Endometrium (tissue), 2 donors: ENCODE data around the gene PLXND1.
"Not testable (repeated sequence)": the region's sequence is repeated elsewhere in the genome, so short reads cannot be mapped to it uniquely, and the experiment has no call there.

Source experiments
- FAIRE-seq: peaks from 2 replicates; lab custom pipeline; 2012; peaks lifted over from hg19 to GRCh38; lab: Jason Lieb, UNC
- donor health status: control.
- donor health status: control.

PLXND1 gene

GRCh38 chr3:129525341-129525968 is 81.0 kb downstream of the PLXND1 start:
- FAIRE-seq, result no peak

- FAIRE-seq, result no peak
Observed at GRCh38 chr3:129524081-129524480, 82.4 kb downstream of the PLXND1 start.

DNA sequence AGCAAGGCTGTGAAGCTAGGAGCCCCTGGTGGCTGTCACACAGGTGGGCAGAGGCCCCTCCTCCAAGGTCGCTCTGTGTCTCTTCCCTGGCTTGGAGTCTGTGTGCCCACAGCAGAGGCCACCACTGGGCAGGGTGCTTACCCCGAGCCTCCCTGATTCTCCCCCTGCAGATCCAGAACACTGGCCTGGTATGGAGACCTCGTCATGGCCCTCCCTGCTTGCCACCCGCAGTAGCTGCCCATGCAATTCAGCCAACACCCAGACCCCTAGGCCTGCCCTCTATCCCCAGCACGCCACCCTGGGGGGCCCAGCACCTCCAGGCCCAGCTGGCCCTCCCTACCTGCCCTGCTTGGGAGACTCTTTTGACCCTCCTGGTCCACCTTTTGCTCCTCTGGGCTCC is 83.5 kb downstream of the PLXND1 start:
- FAIRE-seq, result no peak

DNA sequence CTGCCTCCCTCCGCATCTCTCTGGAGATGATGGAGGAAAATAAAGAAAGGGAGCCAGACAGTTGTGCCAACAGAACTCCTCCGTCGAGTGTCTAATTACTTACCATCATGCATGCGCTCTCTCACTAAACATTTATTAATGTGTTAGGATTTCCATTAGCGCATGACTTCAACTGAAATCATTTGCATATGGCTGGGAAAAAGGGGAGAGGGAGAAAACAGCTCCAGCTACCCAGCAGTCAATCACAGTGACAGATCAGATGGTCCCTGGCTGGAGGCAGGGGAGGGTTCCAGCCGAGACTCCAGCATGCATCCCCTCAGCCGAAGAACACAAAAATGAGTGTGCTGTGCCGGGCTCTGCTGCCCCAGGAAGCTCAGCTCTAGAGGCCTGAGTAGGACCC is 84.9 kb downstream of the PLXND1 start:
- FAIRE-seq, result no peak

DNA sequence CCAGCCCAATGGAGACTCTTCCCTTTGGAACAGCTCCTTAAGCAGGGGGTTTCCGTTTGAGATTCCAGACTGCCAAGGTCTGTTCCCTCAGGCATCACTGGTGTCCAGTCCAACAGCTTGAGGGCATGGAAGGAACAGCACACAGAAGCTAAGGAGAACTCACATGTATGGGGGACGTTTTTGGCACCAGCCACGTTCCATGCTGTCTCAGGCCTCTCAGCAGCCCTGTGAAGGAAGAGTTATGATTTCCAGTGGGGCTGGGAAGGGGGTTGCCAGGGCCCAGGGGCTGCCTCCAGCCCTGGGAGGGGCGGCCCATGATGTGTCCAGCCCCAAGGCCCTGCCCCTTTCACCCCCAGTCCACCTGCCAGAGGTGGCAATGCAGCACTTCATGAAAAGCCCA is 85.5 kb downstream of the PLXND1 start:
- FAIRE-seq, result no peak

- no peak for FAIRE-seq
Observed at GRCh38 chr3:129519896-129520715, 86.4 kb downstream of the PLXND1 start.

- FAIRE-seq, result no peak
Observed at GRCh38 chr3:129519449-129519848, 87.0 kb downstream of the PLXND1 start.

- FAIRE-seq, result no peak
Observed at GRCh38 chr3:129518581-129518980, 87.9 kb downstream of the PLXND1 start.

- FAIRE-seq, result no peak
Observed at GRCh38 chr3:129518038-129518561, 88.4 kb downstream of the PLXND1 start.

- FAIRE-seq, result no peak
Observed at GRCh38 chr3:129517516-129517915, 89.0 kb downstream of the PLXND1 start.

DNA sequence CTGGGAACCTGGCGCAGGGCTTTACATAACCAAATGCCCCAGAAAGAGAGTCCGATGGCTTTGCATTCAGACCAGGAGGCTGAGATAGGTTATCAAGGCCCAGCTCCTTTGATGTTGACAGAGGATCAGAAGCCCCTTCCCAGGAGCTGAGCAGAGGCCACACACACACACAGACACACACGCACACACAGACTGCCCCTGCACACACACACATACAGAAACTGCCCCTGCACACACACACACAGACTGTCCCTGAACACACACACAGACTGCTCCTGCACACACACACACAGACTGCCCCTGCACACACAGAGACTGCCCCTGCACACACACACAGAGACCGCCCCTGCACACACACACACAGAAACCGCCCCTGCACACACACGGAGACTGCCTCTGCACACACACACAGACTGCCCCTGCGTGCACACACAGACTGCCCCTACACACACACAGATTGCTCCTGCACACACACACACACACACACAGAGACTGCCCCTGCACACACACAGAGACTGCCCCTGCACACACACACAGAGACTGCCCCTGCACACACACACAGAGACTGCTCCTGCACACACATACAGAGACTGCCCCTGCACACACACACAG is 90.5 kb downstream of the PLXND1 start:
- FAIRE-seq, result not testable (repeated sequence)

DNA sequence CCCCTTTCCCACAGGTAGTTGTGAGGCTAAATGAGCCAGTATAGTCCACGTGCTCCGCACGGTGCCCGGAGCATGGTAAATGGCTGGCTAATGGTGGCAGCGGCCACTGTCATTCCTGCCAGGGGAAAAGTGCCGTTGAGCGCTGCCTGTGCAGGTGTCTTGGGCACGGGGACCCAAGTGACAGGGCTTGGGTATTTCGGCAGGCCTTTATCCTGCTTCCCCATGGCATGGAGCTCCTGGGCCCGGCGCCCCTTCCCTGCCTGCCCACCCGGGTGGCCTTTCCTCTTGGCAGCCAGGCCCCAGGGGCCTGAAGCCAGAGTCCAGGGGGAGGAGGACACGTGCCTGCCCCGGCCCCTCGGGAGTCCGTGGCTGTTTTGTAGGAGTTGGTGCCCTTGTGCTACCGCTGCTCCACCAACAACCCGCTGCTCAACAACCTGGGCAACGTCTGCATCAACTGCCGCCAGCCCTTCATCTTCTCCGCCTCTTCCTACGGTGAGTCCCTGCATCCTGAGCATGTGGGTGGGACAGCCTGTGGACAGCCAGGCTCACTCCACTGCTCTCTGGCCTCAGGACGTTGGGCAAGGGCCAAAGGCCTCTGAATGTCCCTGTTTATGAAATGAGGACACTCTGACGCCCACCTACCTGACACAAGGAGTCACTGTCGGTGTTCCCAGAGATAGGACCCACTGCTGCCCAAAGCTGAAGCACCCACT is 91.2 kb downstream of the PLXND1 start:
- not testable (repeated sequence) for FAIRE-seq

DNA sequence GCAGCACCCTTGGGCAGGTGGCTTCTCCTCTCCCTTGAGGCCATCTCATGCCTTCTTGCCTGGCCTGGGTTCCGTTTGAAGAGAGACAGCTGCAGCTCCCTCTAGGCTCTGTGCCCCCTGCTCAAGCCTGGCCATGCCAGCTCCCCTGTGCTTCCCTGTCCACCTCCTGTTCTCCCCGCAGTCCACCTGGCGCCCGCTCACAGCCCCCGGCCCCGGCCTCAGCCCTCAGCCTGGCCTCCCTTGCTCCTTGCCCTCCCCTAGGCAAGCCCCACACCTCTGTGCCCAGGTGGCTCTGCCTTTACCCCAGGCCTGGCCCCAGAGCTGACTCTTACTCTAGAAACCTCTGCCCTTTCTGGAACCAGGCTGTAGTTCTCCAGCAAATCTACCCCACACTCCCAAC is 91.9 kb downstream of the PLXND1 start:
- FAIRE-seq, result no peak

DNA sequence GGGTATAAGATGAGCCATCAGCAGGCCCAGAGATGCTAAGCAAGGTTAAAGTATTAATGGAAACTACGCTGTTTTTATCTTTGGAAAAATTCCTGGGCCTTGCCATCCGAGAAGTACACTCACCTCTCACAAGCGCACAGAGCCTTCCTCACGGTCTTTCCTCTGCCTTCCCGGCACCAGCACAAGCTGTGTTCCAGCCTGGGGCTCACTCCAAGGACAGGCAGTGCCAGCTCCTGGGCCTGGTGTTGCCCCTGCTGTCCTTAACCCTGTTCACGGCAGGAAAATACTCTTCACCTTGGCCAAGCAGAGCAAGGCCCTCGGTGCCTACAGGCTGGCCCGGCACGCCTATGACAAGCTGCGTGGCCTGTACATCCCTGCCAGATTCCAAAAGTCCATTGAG is 92.4 kb downstream of the PLXND1 start:
- FAIRE-seq, result no peak

DNA sequence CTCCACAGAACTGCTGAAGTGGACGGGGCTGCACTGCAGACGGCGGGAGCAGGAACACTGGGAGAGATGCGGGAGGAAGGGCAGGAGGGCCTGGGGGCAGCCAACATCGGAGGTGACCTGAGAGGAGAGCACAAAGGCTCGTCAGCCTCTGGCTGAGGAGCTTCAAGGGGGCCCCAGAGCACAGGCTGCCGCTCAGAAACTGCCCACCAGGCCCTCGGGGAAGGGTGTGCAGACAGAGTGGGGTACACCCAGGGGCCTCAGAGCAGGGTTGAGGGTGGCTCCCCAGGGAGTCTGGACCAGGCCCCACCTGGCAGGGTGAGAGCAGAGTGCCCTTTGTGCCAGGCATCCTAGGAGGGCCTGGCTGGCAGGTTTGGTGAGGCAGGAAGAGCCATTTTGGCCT is 92.8 kb downstream of the PLXND1 start:
- FAIRE-seq, result no peak

DNA sequence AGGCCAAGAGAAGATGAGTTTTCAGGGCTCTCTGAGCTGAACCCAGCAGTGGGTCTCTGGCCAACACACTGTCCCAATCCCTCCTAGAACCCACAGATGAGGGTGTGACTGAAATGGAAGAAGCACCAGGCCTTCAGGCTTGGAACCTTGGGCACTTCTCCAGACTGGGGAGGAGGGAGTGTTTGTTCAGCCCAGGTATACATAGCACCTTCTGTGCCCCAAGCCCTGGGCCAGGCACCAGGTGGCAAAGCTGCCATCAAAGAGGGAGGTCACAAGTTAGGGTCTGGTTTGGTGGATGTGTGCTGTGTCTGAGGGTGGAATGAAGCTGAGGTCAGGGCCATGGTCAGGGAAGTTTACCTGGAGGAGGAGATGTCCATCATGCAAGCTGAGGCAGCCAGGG is 93.9 kb downstream of the PLXND1 start:
- no peak for FAIRE-seq

GRCh38 chr3:129507181-129507831 is 99.2 kb downstream of the PLXND1 start:
- FAIRE-seq, result no peak

GRCh38 chr3:129506231-129506742 is 100.2 kb downstream of the PLXND1 start:
- FAIRE-seq, result no peak

DNA sequence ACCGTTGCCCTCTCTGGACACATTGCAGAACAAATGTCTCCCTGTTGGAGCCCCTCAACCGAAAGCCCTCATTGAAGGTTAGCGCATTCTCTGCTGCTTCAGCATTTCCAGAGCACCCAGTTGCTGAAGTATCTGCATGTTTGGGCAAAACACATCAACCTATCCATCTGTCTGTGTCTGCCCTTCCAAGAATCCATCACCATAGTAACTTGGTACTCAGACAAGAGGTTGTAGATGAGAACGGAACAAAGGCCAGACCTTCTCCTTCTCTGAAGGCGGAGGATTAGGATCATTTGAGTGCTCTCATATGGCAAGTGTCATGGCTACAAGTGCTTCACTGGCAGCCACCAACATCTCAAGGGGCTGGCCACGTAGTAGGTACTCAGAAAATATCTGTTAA is 101.1 kb downstream of the PLXND1 start:
- FAIRE-seq, result no peak
